MM.1S (cell line): ENCODE results near the gene GLT8D2.
"Not testable (repeated sequence)": the region's sequence is repeated elsewhere in the genome, so short reads cannot be mapped to it uniquely, and the experiment has no call there.

Experiments
- EZH2 ChIP-seq: fragments of 300-600 bp; sonication (generic); optimal IDR thresholded peaks from 2 replicates; pipeline ENCODE3; 2017; ENCODE audit warnings: low read depth, mild to moderate bottlenecking, antibody characterized with exemption, low read length, mixed read lengths
- EZH2phosphoT487 ChIP-seq: fragments of 300-600 bp; sonication (generic); IDR thresholded peaks from 2 replicates; pipeline ENCODE4 v1.6.1; 2018; ENCODE audit warnings: antibody characterized with exemption, low read length
- TF ChIP-seq, protein P1 (sequence below): fragments of 300-600 bp; sonication (generic); IDR thresholded peaks from 2 replicates; pipeline ENCODE4 v1.5.1; 2016; ENCODE audit warnings: antibody characterized with exemption, low read length, mixed read lengths

DNA sequence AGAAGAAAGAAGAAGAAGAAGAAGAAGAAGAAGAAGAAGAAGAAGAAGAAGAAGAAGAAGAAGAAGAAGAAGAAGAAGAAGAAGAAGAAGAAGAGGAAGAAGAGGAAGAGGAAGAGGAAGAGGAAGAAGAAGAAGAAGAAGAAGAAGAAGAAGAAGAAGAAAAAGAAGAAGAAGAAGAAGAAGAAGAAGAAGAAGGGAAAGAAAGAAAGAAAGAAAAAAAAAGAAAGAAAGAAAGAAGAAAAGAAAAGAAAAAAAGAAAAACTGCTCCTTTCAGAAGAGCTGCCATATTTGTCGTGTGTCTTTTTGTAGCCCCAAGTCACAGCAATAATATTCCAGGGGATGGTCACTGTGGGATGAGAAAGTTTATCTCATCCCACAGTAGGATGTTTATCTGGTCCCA, 28.1 kb downstream of the GLT8D2 start:
- TF ChIP-seq EZH2phosphoT487, EZH2: not testable (repeated sequence)
- TF ChIP-seq, protein P1, sequence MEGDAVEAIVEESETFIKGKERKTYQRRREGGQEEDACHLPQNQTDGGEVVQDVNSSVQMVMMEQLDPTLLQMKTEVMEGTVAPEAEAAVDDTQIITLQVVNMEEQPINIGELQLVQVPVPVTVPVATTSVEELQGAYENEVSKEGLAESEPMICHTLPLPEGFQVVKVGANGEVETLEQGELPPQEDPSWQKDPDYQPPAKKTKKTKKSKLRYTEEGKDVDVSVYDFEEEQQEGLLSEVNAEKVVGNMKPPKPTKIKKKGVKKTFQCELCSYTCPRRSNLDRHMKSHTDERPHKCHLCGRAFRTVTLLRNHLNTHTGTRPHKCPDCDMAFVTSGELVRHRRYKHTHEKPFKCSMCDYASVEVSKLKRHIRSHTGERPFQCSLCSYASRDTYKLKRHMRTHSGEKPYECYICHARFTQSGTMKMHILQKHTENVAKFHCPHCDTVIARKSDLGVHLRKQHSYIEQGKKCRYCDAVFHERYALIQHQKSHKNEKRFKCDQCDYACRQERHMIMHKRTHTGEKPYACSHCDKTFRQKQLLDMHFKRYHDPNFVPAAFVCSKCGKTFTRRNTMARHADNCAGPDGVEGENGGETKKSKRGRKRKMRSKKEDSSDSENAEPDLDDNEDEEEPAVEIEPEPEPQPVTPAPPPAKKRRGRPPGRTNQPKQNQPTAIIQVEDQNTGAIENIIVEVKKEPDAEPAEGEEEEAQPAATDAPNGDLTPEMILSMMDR: not testable (repeated sequence)
